Measurements from ENCODE around the gene NKAIN2.
A peak's percentile ranks its signal among the peaks of the same experiment; 100 is the strongest.

NKAIN2 gene

GRCh38 chr6:124567401-124567800 is 763.7 kb downstream of the NKAIN2 start:
- no peak for DNase-seq (ENCODE audit: low read depth, low spot score)

- DNase-seq (ENCODE audit: low read depth, low spot score) = no peak
Observed at GRCh38 chr6:124573953-124574352, 770.3 kb downstream of the NKAIN2 start.

GRCh38 chr6:124577734-124578281 is 774.1 kb downstream of the NKAIN2 start:
- DNase-seq (ENCODE audit: low read depth, low spot score) = no peak

GRCh38 chr6:124590001-124590400 is 786.3 kb downstream of the NKAIN2 start:
- no peak for DNase-seq (ENCODE audit: low read depth, low spot score)

GRCh38 chr6:124599656-124600055 is 796.0 kb downstream of the NKAIN2 start:
- DNase-seq (ENCODE audit: low read depth, low spot score) = no peak

- no peak for DNase-seq (ENCODE audit: low read depth, low spot score)
Observed at GRCh38 chr6:124604719-124605118, 801.1 kb downstream of the NKAIN2 start.

GRCh38 chr6:124607119-124607627 is 803.5 kb downstream of the NKAIN2 start:
- DNase-seq (ENCODE audit: low read depth, low spot score) = no peak

- DNase-seq (ENCODE audit: low read depth, low spot score) = no peak
Observed at GRCh38 chr6:124613031-124613430, 809.4 kb downstream of the NKAIN2 start.

GRCh38 chr6:124622351-124622750 is 818.7 kb downstream of the NKAIN2 start:
- DNase-seq (ENCODE audit: low read depth, low spot score) = no peak

- DNase-seq (ENCODE audit: low read depth, low spot score) = no peak
Observed at GRCh38 chr6:124633655-124634054, 830.0 kb downstream of the NKAIN2 start.

- DNase-seq (ENCODE audit: low read depth, low spot score) = no peak
Observed at GRCh38 chr6:124640432-124640831, 836.8 kb downstream of the NKAIN2 start.

GRCh38 chr6:124655866-124656265 is 852.2 kb downstream of the NKAIN2 start:
- DNase-seq (ENCODE audit: low read depth, low spot score) = peak; percentile 33

- no peak for DNase-seq (ENCODE audit: low read depth, low spot score)
Observed at GRCh38 chr6:124658053-124658452, 854.4 kb downstream of the NKAIN2 start.

- no peak for DNase-seq (ENCODE audit: low read depth, low spot score)
Observed at GRCh38 chr6:124659427-124659826, 855.8 kb downstream of the NKAIN2 start.

- no peak for DNase-seq (ENCODE audit: low read depth, low spot score)
Observed at GRCh38 chr6:124660185-124660584, 856.5 kb downstream of the NKAIN2 start.

- no peak for DNase-seq (ENCODE audit: low read depth, low spot score)
Observed at GRCh38 chr6:124661097-124661661, 857.5 kb downstream of the NKAIN2 start.

- DNase-seq (ENCODE audit: low read depth, low spot score) = no peak
Observed at GRCh38 chr6:124668028-124668427, 864.4 kb downstream of the NKAIN2 start.

- DNase-seq (ENCODE audit: low read depth, low spot score) = no peak
Observed at GRCh38 chr6:124669713-124670480, 866.2 kb downstream of the NKAIN2 start.

- DNase-seq (ENCODE audit: low read depth, low spot score) = no peak
Observed at GRCh38 chr6:124670801-124671200, 867.1 kb downstream of the NKAIN2 start.

- DNase-seq (ENCODE audit: low read depth, low spot score) = no peak
Observed at GRCh38 chr6:124671324-124671723, 867.7 kb downstream of the NKAIN2 start.

- DNase-seq (ENCODE audit: low read depth, low spot score) = no peak
Observed at GRCh38 chr6:124674042-124674441, 870.4 kb downstream of the NKAIN2 start.

- no peak for DNase-seq (ENCODE audit: low read depth, low spot score)
Observed at GRCh38 chr6:124676033-124676432, 872.4 kb downstream of the NKAIN2 start.

- no peak for DNase-seq (ENCODE audit: low read depth, low spot score)
Observed at GRCh38 chr6:124677874-124678273, 874.2 kb downstream of the NKAIN2 start.

All from brain pericyte (primary cell).